22Rv1 (cell line): ENCODE data around the gene ITPR1.

ENCODE experiments used
- H3K27ac ChIP-seq: fragments of 450-650 bp; 2 replicates; pipeline ENCODE4 v1.5.1; 2017
- CTCF ChIP-seq: fragments of 450-650 bp; IDR thresholded peaks from 2 replicates; pipeline ENCODE4 v1.5.1; 2017; ENCODE audit warnings: mild to moderate bottlenecking
- ZFX ChIP-seq: fragments of 450-650 bp; IDR thresholded peaks from 2 replicates; pipeline ENCODE4 v1.6.1; 2017; ENCODE audit warnings: antibody characterized with exemption, borderline replicate concordance

ITPR1 gene

GRCh38 chr3:4888913-4889846, 396.0 kb downstream of the ITPR1 start:
- TF ChIP-seq CTCF (no peak), ZFX (no peak)
- no peak overlapping the region for H3K27ac ChIP-seq

GRCh38 chr3:4889896-4890295, 396.7 kb downstream of the ITPR1 start:
- H3K27ac ChIP-seq = no peak overlapping the region

GRCh38 chr3:4894891-4895530, 401.9 kb downstream of the ITPR1 start:
- H3K27ac ChIP-seq = no peak overlapping the region
- TF ChIP-seq ZFX (no peak), CTCF (no peak)

More at GRCh38 chr3:4889896-4890295, 396.7 kb downstream of the ITPR1 start:
- no peak for TF ChIP-seq ZFX
- no peak for TF ChIP-seq CTCF

GRCh38 chr3:4895838-4896237, 402.7 kb downstream of the ITPR1 start:
- TF ChIP-seq ZFX = no peak
- no peak for TF ChIP-seq CTCF
- H3K27ac ChIP-seq = no peak overlapping the region
